ENCODE results near the gene NECTIN1.

GRCh38 chr11:119673759-119674336, 55.2 kb downstream of the NECTIN1 start:
- TF ChIP-seq, protein P1, sequence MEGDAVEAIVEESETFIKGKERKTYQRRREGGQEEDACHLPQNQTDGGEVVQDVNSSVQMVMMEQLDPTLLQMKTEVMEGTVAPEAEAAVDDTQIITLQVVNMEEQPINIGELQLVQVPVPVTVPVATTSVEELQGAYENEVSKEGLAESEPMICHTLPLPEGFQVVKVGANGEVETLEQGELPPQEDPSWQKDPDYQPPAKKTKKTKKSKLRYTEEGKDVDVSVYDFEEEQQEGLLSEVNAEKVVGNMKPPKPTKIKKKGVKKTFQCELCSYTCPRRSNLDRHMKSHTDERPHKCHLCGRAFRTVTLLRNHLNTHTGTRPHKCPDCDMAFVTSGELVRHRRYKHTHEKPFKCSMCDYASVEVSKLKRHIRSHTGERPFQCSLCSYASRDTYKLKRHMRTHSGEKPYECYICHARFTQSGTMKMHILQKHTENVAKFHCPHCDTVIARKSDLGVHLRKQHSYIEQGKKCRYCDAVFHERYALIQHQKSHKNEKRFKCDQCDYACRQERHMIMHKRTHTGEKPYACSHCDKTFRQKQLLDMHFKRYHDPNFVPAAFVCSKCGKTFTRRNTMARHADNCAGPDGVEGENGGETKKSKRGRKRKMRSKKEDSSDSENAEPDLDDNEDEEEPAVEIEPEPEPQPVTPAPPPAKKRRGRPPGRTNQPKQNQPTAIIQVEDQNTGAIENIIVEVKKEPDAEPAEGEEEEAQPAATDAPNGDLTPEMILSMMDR (IDR thresholded peaks at IDR 0.05), result peak in 1 of 2 donors; percentile 16
- no peak for TF ChIP-seq POLR2A (IDR thresholded peaks at IDR 0.05)
